NCI-H460 (cell line): Measurements from ENCODE around the gene REEP5. TPM values are rescaled to one million over a fixed set of nuclear protein-coding genes. Genes with fewer than 3 reads are reported as not detected.
"Not testable (repeated sequence)": the region's sequence is repeated elsewhere in the genome, so short reads cannot be mapped to it uniquely, and the experiment has no call there.

Source experiments
- DNase-seq: peaks from one replicate; pipeline ENCODE4 v3.0.0-alpha.2; 2016; ENCODE audit warnings: low read depth; ENCODE audit errors: extremely low read depth
- polyA plus RNA-seq: library from polyadenylated mRNA; depleted of rRNA; stranded (reverse); fragments of >200 nt; gene quantifications from 2 replicates; pipeline ENCODE4 v1.2.3, GENCODE V29; 2014; cell fraction: nucleus; rRNA removed
- total RNA-seq: library from RNA; depleted of rRNA; stranded (reverse); fragments of >200 nt; shearing (Covaris generic); gene quantifications from 2 replicates; pipeline ENCODE4 v1.2.3, GENCODE V29; 2014; rRNA removed

The REEP5 gene
- total RNA-seq, result 58.2 and 61.3 TPM in 2 replicates
- polyA plus RNA-seq, result 24.4 and 30.2 TPM in 2 replicates

DNA sequence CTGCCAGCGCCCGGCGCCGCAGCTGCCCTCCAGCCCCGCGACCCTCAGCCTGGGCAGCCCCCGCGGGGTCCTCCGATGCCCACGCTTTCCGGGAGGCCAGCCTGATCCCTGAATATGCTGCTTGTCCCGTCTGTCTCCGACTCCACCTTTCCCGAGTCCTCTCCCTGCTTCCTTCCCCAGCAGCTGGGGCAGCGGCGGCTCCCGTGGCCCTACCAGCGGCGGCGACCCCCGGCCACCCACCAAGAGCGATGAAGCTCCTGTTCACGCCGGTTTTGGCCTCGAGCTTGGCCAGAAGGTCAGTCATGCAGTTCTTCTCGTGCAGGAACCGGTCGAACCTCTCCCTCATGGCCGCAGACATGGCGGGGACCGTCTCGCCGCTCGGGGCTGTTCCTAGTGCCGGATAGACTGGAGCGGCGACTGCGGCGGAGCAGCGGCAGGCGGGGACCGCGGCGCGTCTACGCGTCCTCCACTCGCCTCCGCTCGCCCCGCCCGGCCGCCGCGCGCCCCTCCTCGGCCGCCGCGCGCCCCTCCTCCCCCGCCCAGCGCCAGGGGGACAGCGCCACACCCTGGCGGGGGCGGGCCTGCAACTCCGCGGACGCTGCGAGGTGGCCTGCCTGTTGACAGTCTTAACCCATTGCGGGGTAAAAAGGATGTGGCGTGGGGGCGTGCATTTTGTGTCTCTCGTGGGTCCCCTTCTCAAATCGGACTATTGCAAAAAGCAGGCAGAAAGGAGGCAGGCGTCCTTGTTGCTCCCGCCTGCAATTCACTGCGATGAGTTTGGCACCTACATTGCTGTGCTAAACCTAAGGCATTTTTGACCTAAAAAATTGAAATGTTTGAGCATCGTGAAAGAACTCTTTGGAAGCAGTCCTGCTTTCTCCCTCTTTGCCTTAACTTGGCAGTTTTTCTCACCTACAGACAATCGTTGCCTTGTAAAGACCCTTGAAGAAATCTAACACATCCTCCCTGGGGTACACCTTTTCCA, at the start of gene REEP5:
Gene REEP5 (minus strand): TSS at position 395 of the 985 bp plus-strand sequence. CDS start 37 bp downstream, at position 358.
- peak; percentile 81 for DNase-seq

DNA sequence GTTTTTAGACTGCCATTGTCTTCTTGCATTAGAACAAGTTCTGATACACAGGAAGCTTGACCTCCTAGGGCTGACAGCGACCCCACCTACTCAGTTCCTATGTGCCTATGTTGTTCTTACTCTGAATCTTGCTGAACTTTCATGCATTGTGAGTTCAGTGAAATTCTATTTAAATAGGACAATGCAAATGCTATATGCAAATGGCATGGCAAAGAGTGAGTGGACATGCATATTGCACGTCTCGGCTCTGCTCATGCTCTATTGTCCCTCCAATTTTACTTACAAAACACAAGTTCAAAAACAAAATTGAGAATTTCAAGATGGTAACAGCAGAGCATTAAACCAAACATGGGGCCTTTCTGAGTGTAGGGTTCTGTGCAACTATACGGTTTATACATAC, 49.2 kb upstream of the REEP5 start:
- no peak for DNase-seq

DNA sequence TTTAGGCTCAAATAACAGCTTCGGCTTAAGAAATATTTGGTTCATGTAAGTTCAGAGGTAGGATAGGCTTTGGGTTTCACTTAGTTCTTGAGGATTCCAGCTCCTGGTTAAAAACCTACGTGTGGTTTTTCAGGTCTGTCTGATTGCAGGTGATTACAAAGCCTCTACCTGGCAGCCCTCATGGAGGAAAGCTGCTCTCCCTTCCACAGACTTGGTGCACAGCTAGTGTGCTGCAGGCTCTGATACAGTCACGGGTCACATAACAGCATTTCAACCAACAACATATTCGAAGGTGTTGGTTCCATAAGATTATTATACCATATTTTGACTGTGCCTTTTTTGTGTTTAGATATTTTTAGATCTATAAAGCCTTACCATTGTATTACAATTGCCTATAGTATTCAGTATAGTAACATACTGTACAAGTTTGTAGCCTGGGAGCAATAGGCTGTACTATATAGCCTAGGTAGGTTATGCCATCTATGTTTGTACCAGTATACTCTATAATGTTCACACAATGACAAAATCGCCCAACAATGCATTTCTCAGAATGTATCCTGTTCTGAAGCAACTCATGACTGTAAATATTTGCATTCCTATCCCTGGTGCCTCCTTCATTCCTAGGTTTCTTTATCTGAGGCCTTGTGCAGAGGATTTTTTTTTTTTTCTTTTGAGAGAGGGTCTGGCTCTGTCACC, 46.5 kb upstream of the REEP5 start:
- no peak for DNase-seq

DNA sequence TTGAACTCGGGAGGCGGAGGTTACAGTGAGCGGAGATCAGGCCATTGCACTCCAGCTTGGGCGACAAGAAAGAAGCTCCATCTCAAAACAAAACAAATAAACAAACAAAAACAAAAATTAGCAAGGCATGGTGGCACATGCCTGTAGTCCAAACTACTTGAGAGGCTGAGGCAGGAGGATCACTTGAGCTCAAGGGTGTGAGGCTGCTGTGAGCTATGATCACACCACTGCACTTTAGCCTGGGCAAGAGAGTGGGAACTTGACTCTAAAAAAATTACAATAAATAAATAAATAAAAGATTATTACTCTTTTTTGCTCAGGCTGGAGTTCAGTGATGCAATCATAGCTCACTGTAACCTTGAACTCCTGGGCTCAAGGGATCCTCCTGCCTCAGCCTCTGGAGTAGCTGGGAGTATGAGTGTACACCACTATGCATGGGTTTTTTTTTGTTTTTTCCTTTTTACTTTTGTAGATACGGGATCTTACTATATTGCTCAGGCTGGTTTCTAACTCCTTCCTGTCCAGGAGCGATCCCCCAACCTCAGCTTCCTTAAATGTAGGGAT, 45.6 kb upstream of the REEP5 start:
- DNase-seq, result no peak

DNA sequence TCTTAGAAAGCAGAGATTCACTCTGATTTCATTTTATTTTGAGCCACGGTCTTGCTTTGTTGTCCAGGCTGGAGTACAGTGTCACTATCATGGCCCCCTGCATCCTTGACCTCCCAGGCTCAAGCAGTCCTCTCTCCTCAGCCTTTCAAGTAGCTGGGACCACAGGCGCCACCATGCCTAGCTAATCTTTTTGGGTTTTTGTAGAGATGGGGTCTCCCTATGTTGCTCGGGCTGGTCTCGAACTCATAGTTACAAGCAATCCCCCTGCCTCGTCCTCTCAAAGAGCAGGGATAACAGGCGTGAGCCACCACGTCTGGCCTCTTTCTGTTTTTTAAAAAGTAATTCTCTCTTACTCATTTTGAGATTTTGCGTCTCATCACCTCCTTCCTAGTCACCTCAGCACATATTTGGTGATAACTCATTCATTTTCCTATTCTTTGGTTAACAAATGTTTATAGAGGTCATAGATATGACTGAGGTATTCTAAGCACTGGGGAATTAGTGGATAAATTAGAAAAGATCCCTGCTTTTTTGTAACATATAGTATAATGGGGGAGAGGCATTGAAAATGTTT, 43.8 kb upstream of the REEP5 start:
- DNase-seq, result no peak

DNA sequence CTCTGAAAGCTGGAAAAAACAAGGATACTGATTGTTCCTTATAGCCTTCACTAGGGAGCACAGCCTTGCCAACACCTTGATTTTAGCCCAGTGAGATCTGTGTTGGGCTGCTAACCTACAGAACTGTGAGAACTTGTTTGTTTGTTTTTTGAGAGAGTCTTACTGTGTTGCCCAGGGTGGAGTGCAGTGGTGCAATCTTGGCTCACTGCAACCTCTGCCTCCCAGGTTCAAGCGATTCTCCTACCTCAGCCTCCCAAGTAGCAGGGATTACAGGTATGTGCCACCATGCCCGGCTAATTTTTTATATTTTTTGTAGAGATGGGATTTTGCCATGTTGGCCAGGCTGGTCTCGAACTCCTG, 41.3 kb upstream of the REEP5 start:
- DNase-seq, result not testable (repeated sequence)

DNA sequence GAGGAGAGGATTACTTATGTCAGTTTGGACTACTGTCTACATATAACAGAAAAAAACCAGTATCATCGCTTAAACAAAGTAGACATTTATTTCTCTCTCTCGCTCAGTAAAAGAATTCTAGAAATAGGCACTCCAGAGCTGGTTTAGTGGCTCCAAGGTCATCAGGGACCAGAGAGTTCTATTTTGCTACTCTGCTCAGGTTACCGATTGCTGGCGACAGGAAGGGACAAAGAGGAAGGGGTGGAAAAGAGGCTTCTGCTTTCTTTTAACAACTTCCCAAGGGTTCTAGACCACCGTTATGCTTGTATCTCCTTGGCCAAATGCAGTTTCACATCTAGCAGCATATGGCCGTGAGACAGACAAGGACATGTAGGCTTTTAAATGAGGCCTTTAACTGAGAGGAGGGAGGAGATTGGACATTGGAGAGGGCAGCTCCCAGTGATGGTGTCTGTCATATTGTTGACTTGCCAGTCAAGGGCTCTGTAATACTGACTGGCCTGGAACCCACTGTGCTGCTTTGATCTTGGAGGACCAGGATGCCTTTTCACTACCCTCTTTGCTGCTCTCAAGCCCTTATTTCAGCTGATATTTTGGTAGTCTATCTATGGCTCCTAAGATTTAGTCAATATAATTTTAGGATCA, 39.0 kb upstream of the REEP5 start:
- DNase-seq, result no peak

DNA sequence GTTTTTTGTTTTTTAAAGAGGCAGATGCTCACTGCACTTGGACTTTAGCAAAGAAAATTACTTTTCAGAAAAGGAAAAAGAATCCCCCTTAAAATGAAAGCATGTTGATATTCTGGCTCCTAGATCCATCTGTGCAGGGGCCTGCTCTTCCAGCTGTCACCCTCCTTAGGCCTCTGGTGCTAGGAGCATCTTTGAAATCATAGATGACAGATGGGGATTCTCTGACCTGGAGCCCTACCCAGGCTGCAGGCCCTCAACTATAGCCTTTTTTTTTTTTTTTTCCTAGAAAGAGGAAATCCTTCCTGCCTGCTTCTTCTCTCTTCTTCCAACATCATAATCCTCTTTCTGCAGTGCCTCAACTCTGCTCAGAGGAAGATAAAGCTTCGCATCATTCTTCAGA, 38.3 kb upstream of the REEP5 start:
- no peak for DNase-seq

DNA sequence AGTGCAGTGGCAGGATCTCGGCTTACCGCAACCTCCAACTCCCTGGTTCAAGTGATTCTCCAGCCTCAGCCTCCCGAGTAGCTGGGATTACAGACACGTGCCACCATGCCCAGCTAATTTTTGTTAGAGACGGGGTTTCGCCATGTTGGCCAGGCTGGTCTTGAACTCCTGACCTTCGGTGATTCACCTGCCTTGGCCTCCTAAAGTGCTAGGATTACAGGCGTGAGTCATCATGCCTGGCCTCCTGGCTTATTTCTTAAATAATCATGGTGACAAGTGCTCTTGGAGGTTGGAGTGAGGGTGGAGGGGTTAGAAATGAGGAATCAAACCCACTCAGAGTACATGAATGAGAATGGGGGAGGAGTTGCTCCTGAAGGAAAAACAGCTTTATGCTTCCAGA, 37.8 kb upstream of the REEP5 start:
- DNase-seq, result peak; percentile 26

DNA sequence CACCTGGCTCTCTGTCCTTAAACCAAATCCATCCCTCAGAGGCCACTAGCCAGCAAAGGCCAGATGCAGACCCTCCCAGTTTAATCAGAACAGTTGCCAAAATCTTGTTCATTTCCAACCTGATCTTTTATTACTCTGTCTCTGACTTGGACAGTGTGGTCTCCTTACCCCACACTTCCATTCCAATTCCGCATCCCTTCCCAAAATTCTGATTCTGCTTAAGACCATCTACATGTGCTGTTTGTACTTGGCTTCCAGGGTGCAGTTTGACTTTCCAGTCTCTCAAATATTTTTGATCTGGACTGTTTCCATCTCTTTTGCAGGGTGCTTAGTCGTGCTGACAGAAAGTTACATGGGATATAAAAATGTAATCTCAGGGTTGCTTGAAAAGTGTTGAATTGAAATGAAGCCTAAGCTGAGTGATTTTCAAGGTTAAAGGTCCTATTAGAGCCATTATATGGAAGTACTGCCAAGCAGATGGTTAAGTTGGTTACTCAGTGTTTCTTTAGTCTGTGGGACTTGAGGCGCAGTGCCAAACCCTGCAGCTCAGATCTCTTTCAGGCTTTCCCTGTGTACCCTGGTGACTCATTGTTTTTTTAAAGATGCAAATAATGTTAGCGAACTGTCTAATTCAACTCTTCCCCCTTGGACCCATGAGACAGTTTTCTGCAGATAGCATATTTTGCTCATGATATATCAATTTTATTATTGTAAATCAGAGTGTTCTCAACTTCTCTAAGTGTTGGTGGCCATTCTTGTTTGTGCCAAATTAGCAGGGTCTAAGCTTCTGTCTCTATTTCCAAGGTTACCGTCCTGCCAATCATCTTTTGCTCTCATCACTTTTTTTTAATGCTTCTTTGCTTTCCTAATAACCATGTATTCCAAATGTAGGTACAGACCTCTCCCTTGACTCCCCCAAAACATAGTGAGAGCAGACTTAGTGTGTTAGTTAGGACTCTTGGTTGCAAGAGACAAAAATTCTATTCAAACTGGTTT, 36.4 kb upstream of the REEP5 start:
- DNase-seq, result peak; percentile 61

DNA sequence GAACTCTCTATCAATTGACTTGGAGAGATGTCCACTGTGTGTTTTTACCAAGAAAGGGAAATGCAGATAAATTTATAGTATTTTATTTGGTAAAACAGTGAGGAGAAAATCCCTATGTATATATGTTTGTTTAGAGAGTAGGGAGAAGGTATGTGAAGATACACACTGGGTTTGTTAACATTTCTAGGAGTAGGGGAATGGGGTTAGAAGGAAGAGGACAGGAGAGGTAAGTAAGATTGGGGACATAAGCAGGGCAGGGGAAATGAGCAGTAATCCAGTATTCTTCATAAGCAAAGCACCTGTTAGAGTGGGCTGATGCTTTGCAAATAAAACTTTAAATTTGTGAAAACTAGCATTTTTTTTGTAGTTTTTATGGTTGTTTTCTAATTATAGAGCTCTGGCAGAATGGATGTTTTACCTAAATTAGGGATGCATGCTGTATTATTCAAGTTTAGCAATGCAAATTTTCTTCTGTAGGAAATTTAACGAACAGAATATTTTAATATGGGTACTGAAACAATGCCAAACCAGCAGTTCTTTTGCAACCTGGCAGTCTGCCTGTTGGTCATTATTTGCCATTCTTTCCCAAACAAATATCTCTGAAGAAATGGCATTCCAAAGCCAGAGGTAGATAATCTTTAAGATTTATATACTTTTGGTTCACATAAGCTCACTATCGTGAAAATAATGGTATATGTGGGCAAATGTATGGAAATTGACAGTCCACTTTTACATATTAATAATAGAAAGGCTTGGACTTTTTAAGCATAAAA, 35.2 kb upstream of the REEP5 start:
- no peak for DNase-seq

DNA sequence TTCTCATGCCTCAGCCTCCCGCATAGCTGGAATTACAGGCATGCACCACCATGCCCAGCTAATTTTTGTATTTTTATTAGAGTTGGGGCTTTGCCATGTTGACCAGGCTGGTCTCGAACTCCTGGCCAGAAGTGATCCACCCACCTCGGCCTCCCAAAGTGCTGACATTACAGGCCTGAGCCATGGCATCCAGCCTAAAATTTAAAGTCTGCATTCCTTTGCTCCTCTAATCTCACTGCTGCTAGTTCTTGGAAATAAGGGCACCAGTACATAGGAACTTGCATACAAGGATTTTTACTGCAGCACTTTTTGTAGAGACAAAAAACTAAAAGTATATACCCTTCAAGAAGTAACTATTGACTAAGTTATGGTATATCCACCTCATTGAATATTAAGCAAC, 34.6 kb upstream of the REEP5 start:
- DNase-seq, result no peak

DNA sequence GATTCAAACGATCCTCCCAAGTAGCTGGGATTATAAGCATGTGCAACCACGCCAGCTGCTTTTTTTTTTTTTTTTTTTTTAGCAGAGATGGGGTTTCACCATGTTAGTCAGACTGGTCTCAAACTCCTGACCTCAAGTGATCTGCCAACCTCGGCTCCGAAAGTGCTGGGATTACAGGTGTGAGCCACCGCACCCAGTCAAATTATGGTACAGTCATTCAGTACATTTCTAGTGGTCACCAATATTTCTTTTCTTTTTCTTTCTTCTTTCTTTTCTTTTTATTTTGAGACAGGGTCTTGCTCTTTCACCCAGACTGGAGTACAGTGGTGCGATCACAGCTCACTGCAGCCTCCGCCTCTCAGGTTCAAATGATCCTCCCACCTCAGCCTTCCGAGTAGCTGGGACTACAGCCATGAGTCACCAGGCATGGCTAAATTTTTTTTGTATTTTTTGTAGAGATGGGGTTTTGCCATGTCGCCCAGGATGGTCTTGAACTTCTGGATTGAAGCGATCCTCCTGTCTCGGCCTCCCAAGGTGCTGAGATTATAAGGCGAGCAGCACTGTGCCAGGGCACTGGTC, 29.2 kb upstream of the REEP5 start:
- no peak for DNase-seq

DNA sequence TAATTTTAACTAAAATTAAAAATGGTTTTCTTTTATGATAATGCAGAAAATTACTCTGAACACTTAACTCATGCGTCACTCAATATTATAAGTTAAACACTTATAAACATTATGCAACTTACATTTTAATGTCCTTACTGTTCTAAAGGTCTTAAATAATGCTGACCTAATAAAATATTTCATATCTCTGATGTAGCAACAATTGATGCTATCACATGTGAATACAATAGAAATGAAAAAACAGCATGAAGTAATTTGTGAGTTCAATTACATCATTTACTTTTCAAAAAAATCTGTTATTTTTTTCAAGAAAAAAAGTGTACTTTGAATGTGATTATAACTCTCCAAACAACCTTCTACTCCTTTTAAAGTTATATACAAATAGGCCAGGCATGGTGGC, 26.4 kb upstream of the REEP5 start:
- DNase-seq, result no peak

DNA sequence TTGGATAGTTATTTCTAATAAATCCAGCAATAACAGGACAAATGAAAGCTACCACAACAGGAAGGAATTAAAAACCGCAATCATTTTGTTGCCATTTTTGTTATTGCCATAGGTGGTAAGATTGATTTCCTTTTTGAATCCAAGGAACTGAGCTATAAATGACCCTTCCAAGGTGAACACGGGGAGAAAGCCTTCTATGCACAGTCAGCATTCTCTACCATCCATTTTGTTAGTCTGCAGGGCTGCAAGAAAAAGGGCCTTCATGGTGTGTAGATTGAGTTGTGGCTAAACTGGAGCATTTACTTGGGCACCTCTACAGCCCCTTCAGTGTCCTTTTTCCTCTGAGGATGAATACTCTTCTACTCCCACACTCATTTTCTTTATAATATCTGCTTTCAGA, 18.6 kb upstream of the REEP5 start:
- no peak for DNase-seq

DNA sequence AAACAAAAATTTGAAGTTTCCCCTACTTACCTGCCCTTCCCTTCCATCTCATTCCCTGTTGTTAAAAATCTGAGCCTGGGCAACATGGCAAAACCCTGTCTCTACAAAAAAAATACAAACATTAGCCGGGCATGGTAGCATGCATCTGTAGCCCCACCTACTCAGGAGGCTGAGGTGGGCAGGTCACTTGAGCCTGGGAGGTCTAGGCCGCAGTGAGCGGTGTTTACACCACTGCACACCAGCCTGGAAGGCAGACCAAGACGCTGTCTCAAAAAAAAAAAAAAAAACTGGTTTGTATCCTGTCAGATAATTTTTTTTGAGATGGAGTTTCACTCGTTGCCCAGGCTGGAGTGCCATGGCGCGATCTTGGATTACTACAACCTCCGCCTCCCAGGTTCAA, 16.3 kb upstream of the REEP5 start:
- no peak for DNase-seq

DNA sequence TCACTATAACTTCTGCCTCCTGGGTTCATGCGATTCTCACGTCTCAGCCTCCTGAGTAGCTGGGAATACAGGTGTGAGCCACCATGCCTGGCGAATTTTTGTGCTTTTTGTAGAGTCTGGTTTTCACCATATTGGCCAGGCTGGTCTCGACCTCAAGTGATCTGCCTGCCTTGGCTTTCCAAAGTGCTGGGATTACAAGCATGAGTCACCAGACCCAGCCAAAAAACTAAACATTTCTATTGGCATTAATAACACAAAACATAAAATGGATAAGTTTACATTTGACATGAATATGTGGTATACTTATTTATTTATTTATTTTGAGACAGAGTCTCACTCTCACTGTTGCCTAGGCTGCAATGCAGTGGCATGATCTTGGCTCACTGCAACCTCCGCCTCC, 13.6 kb upstream of the REEP5 start:
- no peak for DNase-seq

DNA sequence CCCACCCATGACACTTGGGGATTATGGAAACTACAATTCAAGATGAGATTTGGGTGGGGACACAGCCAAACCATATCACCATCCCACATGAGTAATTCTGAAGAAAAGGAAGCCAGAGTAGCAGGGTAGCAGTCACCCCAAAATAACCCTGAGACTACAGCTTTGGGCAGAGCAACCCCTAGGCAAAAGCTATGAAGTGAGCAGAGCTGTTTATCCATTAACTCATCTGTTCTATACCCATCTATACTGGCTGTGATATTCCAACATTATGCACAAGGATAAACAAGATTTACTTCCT, 12.3 kb upstream of the REEP5 start:
- no peak for DNase-seq
